B cell (primary cell): ENCODE results near the gene AMBRA1.

ENCODE experiments used
- EZH2 ChIP-seq: IDR thresholded peaks from 2 replicates; pipeline ENCODE4 v1.6.1; 2012; ENCODE audit warnings: borderline replicate concordance, low read depth, mild to moderate bottlenecking, moderate library complexity, low read length; ENCODE audit not compliant: insufficient read depth, poor library complexity, severe bottlenecking
- TF ChIP-seq, protein P1 (sequence below): fragments of 200-600 bp; IDR thresholded peaks from one replicate; pipeline ENCODE4 v1.8.0; 2022; ENCODE audit warnings: antibody characterized with exemption, mild to moderate bottlenecking

DNA sequence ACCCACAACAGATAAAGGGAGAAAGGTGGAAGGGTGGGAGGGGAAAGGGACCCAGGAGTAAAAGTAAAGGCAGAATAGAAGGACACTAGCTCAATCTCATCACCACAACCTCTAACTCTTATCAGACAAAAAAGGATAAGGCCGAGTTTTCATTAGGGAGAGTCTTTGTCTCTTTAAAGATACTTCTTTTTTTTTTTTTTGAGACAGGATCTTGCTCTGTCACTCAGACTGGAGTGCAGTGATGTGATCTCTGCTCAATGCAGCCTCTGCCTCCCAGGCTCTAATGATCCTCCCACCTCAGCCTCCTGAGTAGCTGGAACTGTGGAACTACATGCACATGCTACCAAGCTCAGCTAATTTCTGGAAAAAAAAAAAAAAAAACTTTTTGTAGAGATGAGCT lies 116.7 kb downstream of the AMBRA1 start:
- TF ChIP-seq, protein P1, sequence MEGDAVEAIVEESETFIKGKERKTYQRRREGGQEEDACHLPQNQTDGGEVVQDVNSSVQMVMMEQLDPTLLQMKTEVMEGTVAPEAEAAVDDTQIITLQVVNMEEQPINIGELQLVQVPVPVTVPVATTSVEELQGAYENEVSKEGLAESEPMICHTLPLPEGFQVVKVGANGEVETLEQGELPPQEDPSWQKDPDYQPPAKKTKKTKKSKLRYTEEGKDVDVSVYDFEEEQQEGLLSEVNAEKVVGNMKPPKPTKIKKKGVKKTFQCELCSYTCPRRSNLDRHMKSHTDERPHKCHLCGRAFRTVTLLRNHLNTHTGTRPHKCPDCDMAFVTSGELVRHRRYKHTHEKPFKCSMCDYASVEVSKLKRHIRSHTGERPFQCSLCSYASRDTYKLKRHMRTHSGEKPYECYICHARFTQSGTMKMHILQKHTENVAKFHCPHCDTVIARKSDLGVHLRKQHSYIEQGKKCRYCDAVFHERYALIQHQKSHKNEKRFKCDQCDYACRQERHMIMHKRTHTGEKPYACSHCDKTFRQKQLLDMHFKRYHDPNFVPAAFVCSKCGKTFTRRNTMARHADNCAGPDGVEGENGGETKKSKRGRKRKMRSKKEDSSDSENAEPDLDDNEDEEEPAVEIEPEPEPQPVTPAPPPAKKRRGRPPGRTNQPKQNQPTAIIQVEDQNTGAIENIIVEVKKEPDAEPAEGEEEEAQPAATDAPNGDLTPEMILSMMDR, result no peak
- no peak for TF ChIP-seq EZH2
